ENCODE results near the gene ZNF385B. TPM values are rescaled to one million over a fixed set of nuclear protein-coding genes. Genes with fewer than 3 reads are reported as not detected.

ZNF385B gene
- polyA plus RNA-seq, 1 donor from 2014 or later = 0.31 TPM

- Histone ChIP-seq H3K9ac (ENCODE audit: low read length) (no peak overlapping the region), H3F3A (ENCODE audit: insufficient read depth, low read length, poor library complexity, severe bottlenecking) (no peaks in the 10 kb centered on the region), H4K20me1 (ENCODE audit: insufficient read depth) (no peaks in the 10 kb centered on the region), H3K79me2 (replicated peaks; ENCODE audit: insufficient read depth, low read length) (no peaks in the 10 kb centered on the region), H3K27ac (ENCODE audit: low read length) (no peak overlapping the region), H3K36me3 (ENCODE audit: insufficient read depth, low read length) (no peaks in the 10 kb centered on the region), H3K9me2 (ENCODE audit: insufficient read depth, low read length) (no peaks in the 10 kb centered on the region), H2AFZ (ENCODE audit: low read depth, low read length) (no peak overlapping the region), H3K4me2 (ENCODE audit: low read length) (no peak overlapping the region), H3K27me3 (ENCODE audit: insufficient read depth, low read depth, low read length) (no peaks in the 10 kb centered on the region), H3K9me3 (ENCODE audit: low read length) (no peaks in the 10 kb centered on the region), H3K4me3 (ENCODE audit: low read length) (no peak overlapping the region)
- TF ChIP-seq SMC3 (conservative IDR thresholded peaks at IDR 0.05; ENCODE audit: poor library complexity) = no peak
- TF ChIP-seq, protein P1, sequence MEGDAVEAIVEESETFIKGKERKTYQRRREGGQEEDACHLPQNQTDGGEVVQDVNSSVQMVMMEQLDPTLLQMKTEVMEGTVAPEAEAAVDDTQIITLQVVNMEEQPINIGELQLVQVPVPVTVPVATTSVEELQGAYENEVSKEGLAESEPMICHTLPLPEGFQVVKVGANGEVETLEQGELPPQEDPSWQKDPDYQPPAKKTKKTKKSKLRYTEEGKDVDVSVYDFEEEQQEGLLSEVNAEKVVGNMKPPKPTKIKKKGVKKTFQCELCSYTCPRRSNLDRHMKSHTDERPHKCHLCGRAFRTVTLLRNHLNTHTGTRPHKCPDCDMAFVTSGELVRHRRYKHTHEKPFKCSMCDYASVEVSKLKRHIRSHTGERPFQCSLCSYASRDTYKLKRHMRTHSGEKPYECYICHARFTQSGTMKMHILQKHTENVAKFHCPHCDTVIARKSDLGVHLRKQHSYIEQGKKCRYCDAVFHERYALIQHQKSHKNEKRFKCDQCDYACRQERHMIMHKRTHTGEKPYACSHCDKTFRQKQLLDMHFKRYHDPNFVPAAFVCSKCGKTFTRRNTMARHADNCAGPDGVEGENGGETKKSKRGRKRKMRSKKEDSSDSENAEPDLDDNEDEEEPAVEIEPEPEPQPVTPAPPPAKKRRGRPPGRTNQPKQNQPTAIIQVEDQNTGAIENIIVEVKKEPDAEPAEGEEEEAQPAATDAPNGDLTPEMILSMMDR (IDR thresholded peaks at IDR 0.05; ENCODE audit: poor library complexity, severe bottlenecking) = no peak
- no peak for TF ChIP-seq TAF1 (IDR thresholded peaks at IDR 0.05; ENCODE audit: low read depth)
- TF ChIP-seq MXI1 (conservative IDR thresholded peaks at IDR 0.05; ENCODE audit: poor library complexity, severe bottlenecking) = no peak
- TF ChIP-seq EP300 (conservative IDR thresholded peaks at IDR 0.05; ENCODE audit: poor library complexity, severe bottlenecking) = no peak
- TF ChIP-seq POLR2AphosphoS5 (IDR thresholded peaks at IDR 0.05) = no peak
- TF ChIP-seq REST (IDR thresholded peaks at IDR 0.05; ENCODE audit: borderline replicate concordance) = no peak
- TF ChIP-seq EZH2 (IDR thresholded peaks at IDR 0.05; ENCODE audit: borderline replicate concordance, insufficient read depth, low read length, poor library complexity, severe bottlenecking) = no peak
- no peak for TF ChIP-seq RAD21 (conservative IDR thresholded peaks at IDR 0.05)
Observed at GRCh38 chr2:179393481-179393880, 467.9 kb downstream of the ZNF385B start.

Small RNAs within 50 kb of the gene (small RNA-seq; reads per million reads assigned to genes)
- gene MIR1258 = 0 to 2.6 (median 1.6) reads per million in 3 experiments

Other genes starting within 250 kb of the ZNF385B start
- 13.2 and 16.0 TPM in 2 replicates for gene CWC22, start 145.7 kb upstream of the ZNF385B start, polyA plus RNA-seq

Measured in neural cell (in vitro differentiated cells).